ENCODE data around the gene SLC48A1. TPM values are rescaled to one million over a fixed set of nuclear protein-coding genes. Genes with fewer than 3 reads are reported as not detected.

Gene SLC48A1
- total RNA-seq, 4 donors from 2014 or later: 14.9 to 21.5 (median 15.9) TPM

DNA sequence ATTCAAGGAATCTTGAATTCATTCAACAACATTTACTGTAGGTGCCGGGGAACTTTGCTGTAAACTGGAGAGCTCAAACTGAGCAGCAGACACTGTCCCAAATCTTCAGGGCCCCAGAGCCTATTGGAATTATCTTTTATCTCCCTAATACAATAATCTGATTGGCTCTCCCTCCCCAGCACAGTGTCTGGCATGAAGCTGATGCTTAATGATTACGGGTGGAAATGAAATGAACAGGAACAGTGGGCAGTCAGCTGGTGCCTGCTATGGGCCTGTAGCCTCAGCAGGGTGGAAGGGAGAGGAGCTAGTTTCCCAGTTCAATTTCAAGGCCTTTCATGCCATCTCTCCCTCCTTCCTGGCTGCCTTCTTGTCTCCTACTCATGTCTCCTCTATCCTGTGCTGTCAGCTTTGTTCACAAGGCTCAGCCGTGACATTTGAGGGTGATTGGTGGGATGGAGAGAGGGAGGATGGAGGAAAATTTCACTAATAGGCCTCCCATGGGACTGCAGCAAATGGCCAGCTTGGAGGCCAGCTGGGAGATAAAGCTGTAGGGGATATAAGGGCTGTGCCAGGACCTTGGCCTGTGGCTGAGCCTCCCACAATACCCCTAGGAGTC is 10.1 kb upstream of the SLC48A1 start:
- no peaks in the 10 kb centered on the region for H3K36me3 ChIP-seq
- no peak for DNase-seq
- H3K4me1 ChIP-seq: peaks cover 0 to 13% (median 6%) of the 10 kb centered on the region in 4 donors
- no peak overlapping the region for H3K4me3 ChIP-seq
- H3K27ac ChIP-seq: no peak overlapping the region
- H3K9me3 ChIP-seq: no peaks in the 10 kb centered on the region
- no peak for TF ChIP-seq CTCF (IDR thresholded peaks at IDR 0.05)
- no peak for TF ChIP-seq POLR2A (IDR thresholded peaks at IDR 0.05)
- no peaks in the 10 kb centered on the region for H3K27me3 ChIP-seq

DNA sequence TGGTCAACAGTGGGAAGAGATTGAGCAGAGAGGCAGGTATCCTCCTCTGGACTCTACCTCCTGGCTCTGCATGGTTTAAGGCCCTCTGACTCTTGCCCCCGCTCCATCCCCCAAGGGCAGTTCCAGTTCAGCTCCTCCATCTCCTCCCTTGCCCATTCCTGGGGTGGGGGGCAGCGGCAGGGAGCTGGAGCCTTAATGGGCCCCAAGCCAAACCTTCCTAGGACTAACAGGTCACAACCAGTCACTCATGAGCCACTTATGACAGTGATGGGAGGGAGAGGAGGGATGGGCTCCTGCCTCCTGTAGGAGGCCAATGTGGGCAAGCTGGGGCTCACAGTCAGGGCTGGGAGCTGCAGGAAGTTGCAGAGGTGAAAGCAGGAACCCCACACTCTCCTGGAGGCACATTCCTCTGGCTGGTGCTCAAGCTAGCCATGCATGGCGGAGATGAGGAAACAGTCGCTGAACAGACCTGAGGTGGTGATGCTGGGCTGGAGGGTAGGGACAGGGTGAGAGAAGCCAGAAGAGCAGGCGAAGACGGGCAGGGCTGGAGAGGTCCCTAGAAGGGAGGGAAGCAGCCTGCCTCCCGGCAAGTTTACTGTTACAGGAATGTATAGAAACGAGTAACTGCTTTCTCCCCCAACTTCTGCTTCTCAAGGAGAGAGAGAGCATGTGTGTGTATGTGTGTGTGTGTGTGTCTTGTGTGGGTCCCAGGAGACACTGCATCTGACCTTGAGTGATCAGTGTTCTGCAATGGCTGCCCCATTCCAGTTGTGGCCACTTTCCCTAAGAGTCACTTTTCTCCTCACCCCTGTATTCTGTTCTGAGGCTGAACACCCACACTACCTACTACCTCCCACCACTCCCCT is 9.3 kb upstream of the SLC48A1 start:
- DNase-seq: no peak
- no peaks in the 10 kb centered on the region for H3K9me3 ChIP-seq
- peaks cover 0 to 7% (median 3%) of the 10 kb centered on the region in 4 donors for H3K4me1 ChIP-seq
- H3K27me3 ChIP-seq: no peaks in the 10 kb centered on the region
- no peaks in the 10 kb centered on the region for H3K36me3 ChIP-seq
- no peak for TF ChIP-seq CTCF (IDR thresholded peaks at IDR 0.05)
- no peak for TF ChIP-seq POLR2A (IDR thresholded peaks at IDR 0.05)
- no peak overlapping the region for H3K4me3 ChIP-seq
- no peak overlapping the region for H3K27ac ChIP-seq

DNA sequence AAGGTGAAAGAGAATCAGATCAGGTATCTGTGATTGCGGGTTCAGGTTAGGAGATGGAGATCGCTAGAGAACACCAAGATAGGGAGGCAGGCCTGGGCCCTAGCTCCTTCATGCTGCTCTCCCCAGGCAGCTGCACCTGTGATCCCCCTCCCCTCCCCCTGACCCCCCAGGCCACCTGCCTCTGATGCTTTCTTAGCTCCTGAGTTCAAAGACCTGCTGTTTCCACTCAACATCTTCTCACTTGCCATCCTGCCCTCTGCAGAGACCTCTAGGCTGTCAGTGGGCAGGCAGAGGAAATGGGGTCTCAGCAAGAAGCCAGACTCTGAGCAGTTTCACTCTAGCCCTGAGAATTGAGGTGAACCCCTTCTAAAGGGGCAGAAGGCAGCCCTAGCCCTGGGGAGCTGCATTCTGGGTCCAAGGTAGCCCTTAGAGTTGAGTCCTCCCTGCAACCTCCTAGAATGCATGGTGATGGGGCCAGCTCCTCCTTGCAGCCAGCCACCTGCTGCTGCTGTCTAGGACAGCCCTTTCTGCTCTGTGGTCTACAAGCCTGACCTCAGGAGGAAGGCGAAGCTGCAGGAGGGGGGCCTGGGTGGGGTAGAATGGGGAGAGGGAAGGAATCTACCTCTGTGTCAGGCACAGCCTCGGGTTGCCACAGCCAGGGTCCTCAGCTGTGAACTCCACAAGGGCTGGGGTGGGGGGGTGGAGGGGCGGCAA is 6.4 kb upstream of the SLC48A1 start:
- H3K27ac ChIP-seq: no peak overlapping the region
- H3K4me3 ChIP-seq: no peak overlapping the region
- DNase-seq: peak in 1 of 3 donors; percentile 63
- no peaks in the 10 kb centered on the region for H3K27me3 ChIP-seq
- peaks cover 0 to 3% (median 1%) of the 10 kb centered on the region in 4 donors for H3K4me1 ChIP-seq
- no peaks in the 10 kb centered on the region for H3K36me3 ChIP-seq
- TF ChIP-seq POLR2A (IDR thresholded peaks at IDR 0.05) (no peak), CTCF (IDR thresholded peaks at IDR 0.05) (no peak)
- no peaks in the 10 kb centered on the region for H3K9me3 ChIP-seq

DNA sequence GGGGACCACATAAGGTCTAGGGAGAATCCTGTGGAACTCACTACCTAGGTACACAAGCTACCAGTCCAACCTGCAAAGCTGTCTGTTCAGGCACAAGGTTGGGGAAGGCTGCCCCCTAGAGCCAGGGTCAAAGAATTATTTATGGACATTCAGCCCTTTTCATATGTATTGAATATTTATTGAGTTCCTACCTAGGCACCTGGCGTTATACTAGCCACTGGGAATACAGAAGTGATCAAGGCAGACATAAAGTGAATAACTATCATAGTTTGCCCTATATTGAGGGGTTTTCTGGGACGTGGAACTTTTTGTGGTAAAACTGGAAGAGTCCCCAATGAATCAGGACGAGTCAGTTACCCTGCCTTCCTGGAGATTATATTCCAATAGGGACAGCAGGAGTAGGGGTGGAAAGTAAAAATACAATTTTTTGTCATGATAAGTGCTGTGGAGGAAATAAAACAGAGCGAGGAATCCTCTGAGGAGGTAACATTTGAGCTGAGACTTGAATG is 5.8 kb upstream of the SLC48A1 start:
- H3K4me3 ChIP-seq: no peak overlapping the region
- H3K4me1 ChIP-seq: peaks cover 0 to 3% (median 1%) of the 10 kb centered on the region in 4 donors
- no peaks in the 10 kb centered on the region for H3K27me3 ChIP-seq
- H3K36me3 ChIP-seq: no peaks in the 10 kb centered on the region
- DNase-seq: peak; percentile 56 to 83 (median 83)
- no peak overlapping the region for H3K27ac ChIP-seq
- TF ChIP-seq CTCF (IDR thresholded peaks at IDR 0.05) (peak in 5 of 6 experiments; percentile 31 to 84 (median 74)), POLR2A (IDR thresholded peaks at IDR 0.05) (peak in 1 of 2 donors; percentile 8)
- no peaks in the 10 kb centered on the region for H3K9me3 ChIP-seq

DNA sequence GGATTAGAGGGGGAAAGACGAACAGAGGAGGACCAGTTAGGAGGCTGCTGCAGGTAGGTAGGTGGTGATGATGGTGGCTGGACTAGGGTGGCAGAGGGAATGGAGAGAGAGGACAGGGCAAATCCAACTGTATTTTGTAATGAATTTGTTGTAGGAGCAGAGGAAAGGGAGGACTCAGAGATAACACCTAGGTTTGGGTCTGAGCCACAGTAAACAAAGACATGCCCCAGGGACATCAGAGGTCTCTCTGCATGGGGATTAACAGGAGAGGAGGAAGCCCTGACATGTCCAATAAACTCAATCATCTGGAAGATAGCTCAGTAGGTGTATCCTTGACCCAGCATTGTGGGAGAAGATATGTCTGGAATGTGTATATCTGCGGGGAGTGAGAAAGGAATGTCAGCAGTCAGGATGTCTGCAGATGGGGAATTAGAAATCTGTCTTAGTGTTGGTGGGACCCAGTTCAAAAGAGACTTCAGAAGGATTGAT is 4.7 kb upstream of the SLC48A1 start:
- Histone ChIP-seq H3K27me3 (no peaks in the 10 kb centered on the region), H3K4me3 (no peak overlapping the region), H3K4me1 (peaks cover 0 to 3% (median 2%) of the 10 kb centered on the region in 4 donors), H3K9me3 (no peaks in the 10 kb centered on the region), H3K36me3 (no peaks in the 10 kb centered on the region), H3K27ac (no peak overlapping the region)
- DNase-seq: no peak
- TF ChIP-seq CTCF (IDR thresholded peaks at IDR 0.05) (no peak), POLR2A (IDR thresholded peaks at IDR 0.05) (no peak)
